HepG2 (cell line): ENCODE measurements around the gene RABGEF1. TPM values are rescaled to one million over a fixed set of nuclear protein-coding genes. Genes with fewer than 3 reads are reported as not detected.

Experiments
- ATF1 ChIP-seq: IDR thresholded peaks from 2 replicates; pipeline ENCODE4 v1.6.1; 2016; ENCODE audit warnings: mild to moderate bottlenecking, control low read depth
- FOXJ3 ChIP-seq: sonication (generic); formaldehyde crosslinking; IDR thresholded peaks from 2 replicates; pipeline ENCODE4 v1.4.0; 2020; ENCODE audit warnings: missing genetic modification reagents, mild to moderate bottlenecking, borderline replicate concordance
- NAIF1 ChIP-seq: sonication (generic); formaldehyde crosslinking; IDR thresholded peaks from 2 replicates; pipeline ENCODE4 v1.5.0; 2020; ENCODE audit warnings: mild to moderate bottlenecking, missing genetic modification reagents, borderline replicate concordance
- NCOA2 ChIP-seq: sonication (generic); formaldehyde crosslinking; IDR thresholded peaks from 2 replicates; pipeline ENCODE4 v1.8.0; 2022; ENCODE audit warnings: inconsistent platforms
- SMAD1 ChIP-seq: sonication (generic); formaldehyde crosslinking; IDR thresholded peaks from 2 replicates; pipeline ENCODE4 v1.4.0; 2020; ENCODE audit warnings: missing genetic modification reagents, low read depth, mild to moderate bottlenecking, borderline replicate concordance
- U2AF1 ChIP-seq: fragments of 200-400 bp; formaldehyde crosslinking; optimal IDR thresholded peaks from 2 replicates; pipeline ENCODE3; 2017; ENCODE audit warnings: mild to moderate bottlenecking, low read depth, low read length
- ZNF251 ChIP-seq: sonication (generic); formaldehyde crosslinking; IDR thresholded peaks from 2 replicates; pipeline ENCODE4 v1.9.0; 2021; ENCODE audit warnings: mild to moderate bottlenecking, missing genetic modification reagents
- ZNF572 ChIP-seq: sonication (generic); formaldehyde crosslinking; IDR thresholded peaks from 2 replicates; pipeline ENCODE4 v1.5.1; 2020; ENCODE audit warnings: mild to moderate bottlenecking, missing genetic modification reagents
- ZNF598 ChIP-seq: sonication (generic); formaldehyde crosslinking; IDR thresholded peaks from 2 replicates; pipeline ENCODE4 v1.5.1; 2020; ENCODE audit warnings: mild to moderate bottlenecking, missing genetic modification reagents, borderline replicate concordance
- ZNF83 ChIP-seq: sonication (generic); formaldehyde crosslinking; IDR thresholded peaks from 2 replicates; pipeline ENCODE4 v1.4.0; 2020; ENCODE audit warnings: missing genetic modification reagents, mild to moderate bottlenecking, borderline replicate concordance
- polyA plus RNA-seq, 8 experiments: library from polyadenylated mRNA; depleted of rRNA in 3 of 8; stranded (reverse) in 7 of 8; unstranded in 1 of 8; fragments of >200 nt; fragmentation: Illumina TruSeq in 4 of 8; extraction: Trizol in 4 of 8; gene quantifications; 2 replicates each; pipeline versions ENCODE4 v1.2.1 to v1.2.3, GENCODE V29; 2011 to 2016; ENCODE audit warnings: low read depth in 4 of 8, missing spikeins in 1 of 8, mixed read lengths in 1 of 8; ENCODE audit not compliant: insufficient read depth in 1 of 8
- total RNA-seq, 5 experiments: library from RNA; depleted of rRNA; stranded (reverse); fragments of >200 nt; fragmentation: Illumina TruSeq; extraction: Trizol; gene quantifications; 2 replicates each; pipeline ENCODE4 v1.2.3, GENCODE V29; 2016; ENCODE audit warnings: low read depth in 1 of 5
- TF ChIP-seq, protein P1 (sequence below): sonication (generic); formaldehyde crosslinking; IDR thresholded peaks from 2 replicates; pipeline ENCODE4 v1.5.0; 2020; ENCODE audit warnings: mild to moderate bottlenecking, missing genetic modification reagents
- TF ChIP-seq, protein P2 (sequence below): IDR thresholded peaks from 2 replicates; pipeline ENCODE4 v1.6.1; 2016; ENCODE audit warnings: control low read depth
- TF ChIP-seq, protein P3 (sequence below): sonication (generic); formaldehyde crosslinking; IDR thresholded peaks from 2 replicates; pipeline ENCODE4 v1.5.0; 2020; ENCODE audit warnings: mild to moderate bottlenecking, missing genetic modification reagents
- TF ChIP-seq, protein P4 (sequence below): sonication (generic); formaldehyde crosslinking; IDR thresholded peaks from 2 replicates; pipeline ENCODE4 v1.4.0; 2020; ENCODE audit warnings: mild to moderate bottlenecking, missing genetic modification reagents
- TF ChIP-seq, protein P5 (sequence below): sonication (generic); formaldehyde crosslinking; IDR thresholded peaks from 2 replicates; pipeline ENCODE4 v1.8.0; 2022; ENCODE audit warnings: mild to moderate bottlenecking, missing genetic modification reagents, moderate library complexity
- TF ChIP-seq, protein P6 (sequence below): sonication (generic); formaldehyde crosslinking; IDR thresholded peaks from 2 replicates; pipeline ENCODE4 v1.5.0; 2020; ENCODE audit warnings: mild to moderate bottlenecking, missing genetic modification reagents, borderline replicate concordance

Gene RABGEF1
- total and polyA plus RNA-seq, 2 of the 13 experiments (the other 11 are each of a cell fraction or from before 2014, with no cell fraction given): 22.7 to 35.3 TPM

DNA sequence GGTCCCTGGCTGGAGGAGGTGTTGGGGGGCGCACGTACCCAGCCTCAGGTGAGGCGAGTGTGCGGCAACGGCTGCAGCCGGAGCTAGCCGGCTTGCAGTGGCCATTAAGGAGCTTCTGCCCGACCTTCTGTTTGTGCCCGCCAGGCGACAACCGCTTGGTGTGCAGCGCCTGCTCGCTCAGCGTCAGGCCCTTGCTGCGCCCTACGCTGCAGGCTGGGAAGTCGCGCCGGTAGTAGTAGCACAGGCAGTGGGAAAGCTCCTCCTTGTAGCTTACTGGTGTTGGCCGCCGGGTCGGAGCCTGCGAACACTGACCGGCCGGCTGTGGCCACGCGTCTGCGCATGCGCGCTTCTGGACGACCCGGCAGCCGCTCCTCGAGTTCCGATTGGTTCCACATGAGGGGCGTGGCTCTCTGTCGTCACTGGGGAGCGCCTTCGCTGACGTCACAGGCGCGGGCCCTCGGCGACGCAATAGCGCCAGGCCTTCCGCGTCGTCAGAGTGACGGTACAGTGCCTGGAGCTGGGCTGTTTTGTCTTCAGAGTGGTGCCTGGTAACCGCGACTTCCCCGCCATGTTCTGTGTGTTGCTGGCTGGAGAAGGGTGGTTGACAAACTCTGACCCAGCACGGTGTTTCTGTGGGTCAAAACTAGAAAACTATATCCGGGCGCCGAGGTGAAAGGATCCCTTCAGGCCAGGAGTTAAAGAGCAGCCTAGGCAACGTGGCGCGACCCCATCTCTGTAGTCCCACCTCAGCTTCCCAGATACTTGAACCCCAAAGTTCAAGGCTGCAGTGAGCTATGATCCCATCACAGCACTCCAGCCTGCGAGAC lies 104.2 kb downstream of the RABGEF1 start (continued):
- TF ChIP-seq, protein P1, sequence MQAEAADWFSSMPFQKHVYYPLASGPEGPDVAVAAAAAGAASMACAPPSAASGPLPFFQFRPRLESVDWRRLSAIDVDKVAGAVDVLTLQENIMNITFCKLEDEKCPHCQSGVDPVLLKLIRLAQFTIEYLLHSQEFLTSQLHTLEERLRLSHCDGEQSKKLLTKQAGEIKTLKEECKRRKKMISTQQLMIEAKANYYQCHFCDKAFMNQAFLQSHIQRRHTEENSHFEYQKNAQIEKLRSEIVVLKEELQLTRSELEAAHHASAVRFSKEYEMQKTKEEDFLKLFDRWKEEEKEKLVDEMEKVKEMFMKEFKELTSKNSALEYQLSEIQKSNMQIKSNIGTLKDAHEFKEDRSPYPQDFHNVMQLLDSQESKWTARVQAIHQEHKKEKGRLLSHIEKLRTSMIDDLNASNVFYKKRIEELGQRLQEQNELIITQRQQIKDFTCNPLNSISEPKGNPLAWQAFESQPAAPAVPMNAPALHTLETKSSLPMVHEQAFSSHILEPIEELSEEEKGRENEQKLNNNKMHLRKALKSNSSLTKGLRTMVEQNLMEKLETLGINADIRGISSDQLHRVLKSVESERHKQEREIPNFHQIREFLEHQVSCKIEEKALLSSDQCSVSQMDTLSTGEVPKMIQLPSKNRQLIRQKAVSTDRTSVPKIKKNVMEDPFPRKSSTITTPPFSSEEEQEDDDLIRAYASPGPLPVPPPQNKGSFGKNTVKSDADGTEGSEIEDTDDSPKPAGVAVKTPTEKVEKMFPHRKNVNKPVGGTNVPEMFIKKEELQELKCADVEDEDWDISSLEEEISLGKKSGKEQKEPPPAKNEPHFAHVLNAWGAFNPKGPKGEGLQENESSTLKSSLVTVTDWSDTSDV (CRISPR knock-in tag): no peak
- peak; percentile 87; the same call in 1 of the 2 replicates for TF ChIP-seq ZNF598 (CRISPR knock-in tag)
- no peak for TF ChIP-seq U2AF1
- peak; percentile 44 for TF ChIP-seq NCOA2 (CRISPR knock-in tag)
- TF ChIP-seq ATF1 (CRISPR knock-in tag): peak; percentile 100
- no peak; the same call in 1 of the 2 replicates for TF ChIP-seq ZNF83 (CRISPR knock-in tag)
- TF ChIP-seq, protein P2, sequence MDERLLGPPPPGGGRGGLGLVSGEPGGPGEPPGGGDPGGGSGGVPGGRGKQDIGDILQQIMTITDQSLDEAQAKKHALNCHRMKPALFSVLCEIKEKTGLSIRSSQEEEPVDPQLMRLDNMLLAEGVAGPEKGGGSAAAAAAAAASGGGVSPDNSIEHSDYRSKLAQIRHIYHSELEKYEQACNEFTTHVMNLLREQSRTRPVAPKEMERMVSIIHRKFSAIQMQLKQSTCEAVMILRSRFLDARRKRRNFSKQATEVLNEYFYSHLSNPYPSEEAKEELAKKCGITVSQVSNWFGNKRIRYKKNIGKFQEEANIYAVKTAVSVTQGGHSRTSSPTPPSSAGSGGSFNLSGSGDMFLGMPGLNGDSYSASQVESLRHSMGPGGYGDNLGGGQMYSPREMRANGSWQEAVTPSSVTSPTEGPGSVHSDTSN (CRISPR knock-in tag): no peak
- TF ChIP-seq, protein P3, sequence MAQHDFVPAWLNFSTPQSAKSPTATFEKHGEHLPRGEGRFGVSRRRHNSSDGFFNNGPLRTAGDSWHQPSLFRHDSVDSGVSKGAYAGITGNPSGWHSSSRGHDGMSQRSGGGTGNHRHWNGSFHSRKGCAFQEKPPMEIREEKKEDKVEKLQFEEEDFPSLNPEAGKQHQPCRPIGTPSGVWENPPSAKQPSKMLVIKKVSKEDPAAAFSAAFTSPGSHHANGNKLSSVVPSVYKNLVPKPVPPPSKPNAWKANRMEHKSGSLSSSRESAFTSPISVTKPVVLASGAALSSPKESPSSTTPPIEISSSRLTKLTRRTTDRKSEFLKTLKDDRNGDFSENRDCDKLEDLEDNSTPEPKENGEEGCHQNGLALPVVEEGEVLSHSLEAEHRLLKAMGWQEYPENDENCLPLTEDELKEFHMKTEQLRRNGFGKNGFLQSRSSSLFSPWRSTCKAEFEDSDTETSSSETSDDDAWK: no peak
- TF ChIP-seq, protein P4, sequence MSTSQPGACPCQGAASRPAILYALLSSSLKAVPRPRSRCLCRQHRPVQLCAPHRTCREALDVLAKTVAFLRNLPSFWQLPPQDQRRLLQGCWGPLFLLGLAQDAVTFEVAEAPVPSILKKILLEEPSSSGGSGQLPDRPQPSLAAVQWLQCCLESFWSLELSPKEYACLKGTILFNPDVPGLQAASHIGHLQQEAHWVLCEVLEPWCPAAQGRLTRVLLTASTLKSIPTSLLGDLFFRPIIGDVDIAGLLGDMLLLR (CRISPR knock-in tag): no peak
- TF ChIP-seq NAIF1 (CRISPR knock-in tag): peak; percentile 55; the same call in 1 of the 2 replicates
- peak; percentile 94 for TF ChIP-seq ZNF572 (CRISPR knock-in tag)
- TF ChIP-seq, protein P5, sequence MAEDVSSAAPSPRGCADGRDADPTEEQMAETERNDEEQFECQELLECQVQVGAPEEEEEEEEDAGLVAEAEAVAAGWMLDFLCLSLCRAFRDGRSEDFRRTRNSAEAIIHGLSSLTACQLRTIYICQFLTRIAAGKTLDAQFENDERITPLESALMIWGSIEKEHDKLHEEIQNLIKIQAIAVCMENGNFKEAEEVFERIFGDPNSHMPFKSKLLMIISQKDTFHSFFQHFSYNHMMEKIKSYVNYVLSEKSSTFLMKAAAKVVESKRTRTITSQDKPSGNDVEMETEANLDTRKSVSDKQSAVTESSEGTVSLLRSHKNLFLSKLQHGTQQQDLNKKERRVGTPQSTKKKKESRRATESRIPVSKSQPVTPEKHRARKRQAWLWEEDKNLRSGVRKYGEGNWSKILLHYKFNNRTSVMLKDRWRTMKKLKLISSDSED (CRISPR knock-in tag): no peak
- peak; percentile 78; the same call in 1 of the 2 replicates for TF ChIP-seq SMAD1 (CRISPR knock-in tag)
- TF ChIP-seq, protein P6, sequence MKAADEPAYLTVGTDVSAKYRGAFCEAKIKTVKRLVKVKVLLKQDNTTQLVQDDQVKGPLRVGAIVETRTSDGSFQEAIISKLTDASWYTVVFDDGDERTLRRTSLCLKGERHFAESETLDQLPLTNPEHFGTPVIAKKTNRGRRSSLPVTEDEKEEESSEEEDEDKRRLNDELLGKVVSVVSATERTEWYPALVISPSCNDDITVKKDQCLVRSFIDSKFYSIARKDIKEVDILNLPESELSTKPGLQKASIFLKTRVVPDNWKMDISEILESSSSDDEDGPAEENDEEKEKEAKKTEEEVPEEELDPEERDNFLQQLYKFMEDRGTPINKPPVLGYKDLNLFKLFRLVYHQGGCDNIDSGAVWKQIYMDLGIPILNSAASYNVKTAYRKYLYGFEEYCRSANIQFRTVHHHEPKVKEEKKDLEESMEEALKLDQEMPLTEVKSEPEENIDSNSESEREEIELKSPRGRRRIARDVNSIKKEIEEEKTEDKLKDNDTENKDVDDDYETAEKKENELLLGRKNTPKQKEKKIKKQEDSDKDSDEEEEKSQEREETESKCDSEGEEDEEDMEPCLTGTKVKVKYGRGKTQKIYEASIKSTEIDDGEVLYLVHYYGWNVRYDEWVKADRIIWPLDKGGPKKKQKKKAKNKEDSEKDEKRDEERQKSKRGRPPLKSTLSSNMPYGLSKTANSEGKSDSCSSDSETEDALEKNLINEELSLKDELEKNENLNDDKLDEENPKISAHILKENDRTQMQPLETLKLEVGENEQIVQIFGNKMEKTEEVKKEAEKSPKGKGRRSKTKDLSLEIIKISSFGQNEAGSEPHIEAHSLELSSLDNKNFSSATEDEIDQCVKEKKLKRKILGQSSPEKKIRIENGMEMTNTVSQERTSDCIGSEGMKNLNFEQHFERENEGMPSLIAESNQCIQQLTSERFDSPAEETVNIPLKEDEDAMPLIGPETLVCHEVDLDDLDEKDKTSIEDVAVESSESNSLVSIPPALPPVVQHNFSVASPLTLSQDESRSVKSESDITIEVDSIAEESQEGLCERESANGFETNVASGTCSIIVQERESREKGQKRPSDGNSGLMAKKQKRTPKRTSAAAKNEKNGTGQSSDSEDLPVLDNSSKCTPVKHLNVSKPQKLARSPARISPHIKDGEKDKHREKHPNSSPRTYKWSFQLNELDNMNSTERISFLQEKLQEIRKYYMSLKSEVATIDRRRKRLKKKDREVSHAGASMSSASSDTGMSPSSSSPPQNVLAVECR (CRISPR knock-in tag): peak; percentile 99
- TF ChIP-seq ZNF251 (CRISPR knock-in tag): no peak
- peak; percentile 54; the same call in 1 of the 2 replicates for TF ChIP-seq FOXJ3
